Activated naive CD8-positive, alpha-beta T cell (primary cell): ENCODE measurements around the gene GTF3A.
A peak's percentile ranks its signal among the peaks of the same experiment; 100 is the strongest.
"Not testable (repeated sequence)": the region's sequence is repeated elsewhere in the genome, so short reads cannot be mapped to it uniquely, and the experiment has no call there.

Experiments
- H3K27ac Mint-ChIP-seq: one replicate; pipeline ENCODE4 v1.8.0; 2021; ENCODE audit warnings: mixed read lengths
- H3K27me3 Mint-ChIP-seq: one replicate; pipeline ENCODE4 v1.8.0; 2021; ENCODE audit warnings: mixed read lengths
- H3K36me3 Mint-ChIP-seq: one replicate; pipeline ENCODE4 v1.8.0; 2021; ENCODE audit warnings: mixed read lengths
- H3K4me1 Mint-ChIP-seq: one replicate; pipeline ENCODE4 v1.8.0; 2021; ENCODE audit warnings: low read depth, mixed read lengths
- H3K4me3 Mint-ChIP-seq: one replicate; pipeline ENCODE4 v1.8.0; 2021; ENCODE audit warnings: mild to moderate bottlenecking, mixed read lengths
- H3K9me3 Mint-ChIP-seq: one replicate; pipeline ENCODE4 v1.8.0; 2021; ENCODE audit warnings: low read depth, mixed read lengths

Gene GTF3A

DNA sequence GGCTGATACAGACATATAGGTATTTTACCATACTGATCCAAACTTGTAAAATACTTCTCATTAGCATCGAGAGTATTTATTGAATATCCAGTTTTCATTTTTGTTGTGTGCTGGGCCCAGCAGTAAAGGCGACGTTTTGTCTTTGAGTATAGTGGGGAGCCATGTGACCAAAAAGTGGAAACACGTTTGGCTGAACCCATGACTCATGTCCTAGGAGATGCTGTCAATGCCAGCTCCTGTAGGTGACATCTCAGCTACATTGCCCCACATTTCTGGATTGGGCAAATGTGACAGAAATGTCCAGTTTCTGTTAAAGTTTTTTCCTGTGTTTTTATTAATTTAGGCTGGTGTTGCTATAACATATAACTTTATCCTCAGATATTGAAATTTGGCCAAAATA, 26.1 kb upstream of the GTF3A start:
- H3K27ac Mint-ChIP-seq = no peak overlapping the region
- peaks cover 4% of the 10 kb centered on the region for H3K27me3 Mint-ChIP-seq

GRCh38 chr13:27400405-27400804, 24.0 kb upstream of the GTF3A start:
- H3K36me3 Mint-ChIP-seq, H3K27ac Mint-ChIP-seq, H3K4me1 Mint-ChIP-seq: not testable (repeated sequence)

More for the DNA sequence above, 26.1 kb upstream of the GTF3A start:
- no peak overlapping the region for H3K4me3 Mint-ChIP-seq
- H3K9me3 Mint-ChIP-seq = no peaks in the 10 kb centered on the region
- H3K4me1 Mint-ChIP-seq = no peaks in the 10 kb centered on the region
- no peaks in the 10 kb centered on the region for H3K36me3 Mint-ChIP-seq

DNA sequence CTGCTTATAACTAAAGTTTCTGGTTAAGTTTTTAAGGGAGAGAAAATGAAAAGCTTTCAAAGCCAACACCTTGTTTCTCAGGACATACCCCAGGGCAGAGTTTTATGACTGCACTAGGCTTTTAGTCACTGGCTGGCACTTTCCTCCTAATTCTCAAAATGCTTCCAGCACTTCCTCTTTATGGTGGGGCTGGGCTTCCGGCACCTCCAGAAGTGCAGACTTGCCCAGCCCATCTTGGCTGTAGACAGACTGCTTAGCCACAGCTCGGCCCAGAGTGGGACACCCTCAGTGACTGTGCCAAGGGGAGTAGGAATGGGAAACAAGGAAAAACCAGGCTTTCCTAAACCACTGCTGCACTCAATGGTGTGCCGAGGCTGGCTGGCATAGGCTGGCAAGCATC, 23.2 kb upstream of the GTF3A start:
- H3K27ac Mint-ChIP-seq = no peak overlapping the region
- peaks cover 4% of the 10 kb centered on the region for H3K27me3 Mint-ChIP-seq
- no peak overlapping the region for H3K4me3 Mint-ChIP-seq
- H3K36me3 Mint-ChIP-seq = no peaks in the 10 kb centered on the region
- H3K9me3 Mint-ChIP-seq = no peaks in the 10 kb centered on the region
- H3K4me1 Mint-ChIP-seq = no peaks in the 10 kb centered on the region

More at GRCh38 chr13:27400405-27400804, 24.0 kb upstream of the GTF3A start:
- H3K27me3 Mint-ChIP-seq, H3K4me3 Mint-ChIP-seq, H3K9me3 Mint-ChIP-seq: not testable (repeated sequence)

- Mint-ChIP-seq H3K27ac (no peak overlapping the region), H3K27me3 (peaks cover 4% of the 10 kb centered on the region), H3K4me3 (no peak overlapping the region), H3K9me3 (no peaks in the 10 kb centered on the region), H3K4me1 (no peaks in the 10 kb centered on the region), H3K36me3 (no peaks in the 10 kb centered on the region)
Observed at GRCh38 chr13:27403203-27403678, 21.2 kb upstream of the GTF3A start.

DNA sequence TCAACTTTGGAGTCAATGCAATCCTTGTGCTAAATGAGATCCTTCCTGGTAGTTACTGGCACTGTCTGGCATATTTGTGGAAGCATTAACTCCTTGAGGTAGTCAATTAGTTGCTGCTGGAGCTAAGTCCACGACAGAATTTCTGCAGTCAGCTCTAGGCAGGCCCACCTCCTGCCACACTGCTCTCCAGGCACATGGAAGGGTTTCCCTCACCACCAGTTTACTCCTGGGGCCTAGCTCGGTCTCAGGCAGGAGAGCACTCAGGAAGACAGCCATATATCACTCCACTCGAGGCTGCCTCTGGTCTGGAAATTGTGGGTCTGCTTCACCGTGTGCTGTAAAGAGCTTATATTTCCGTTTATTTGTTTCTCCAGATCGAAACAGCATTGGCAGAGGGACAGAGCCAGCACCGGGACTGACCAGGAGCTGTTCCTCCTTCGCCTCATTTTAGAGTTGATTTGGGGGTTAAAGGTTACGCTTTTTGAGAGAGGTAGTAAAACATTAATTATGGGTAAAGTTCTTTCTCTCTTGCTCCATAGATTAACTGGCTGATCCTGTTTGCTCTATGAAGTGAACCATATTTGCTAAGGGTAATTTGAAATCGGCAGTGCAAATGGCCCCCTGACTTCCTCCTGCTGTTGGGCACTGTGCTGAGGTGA, 20.6 kb upstream of the GTF3A start:
- Mint-ChIP-seq H3K4me1 (no peaks in the 10 kb centered on the region), H3K27ac (no peak overlapping the region), H3K27me3 (peaks cover 4% of the 10 kb centered on the region), H3K36me3 (no peaks in the 10 kb centered on the region), H3K4me3 (no peak overlapping the region), H3K9me3 (no peaks in the 10 kb centered on the region)

DNA sequence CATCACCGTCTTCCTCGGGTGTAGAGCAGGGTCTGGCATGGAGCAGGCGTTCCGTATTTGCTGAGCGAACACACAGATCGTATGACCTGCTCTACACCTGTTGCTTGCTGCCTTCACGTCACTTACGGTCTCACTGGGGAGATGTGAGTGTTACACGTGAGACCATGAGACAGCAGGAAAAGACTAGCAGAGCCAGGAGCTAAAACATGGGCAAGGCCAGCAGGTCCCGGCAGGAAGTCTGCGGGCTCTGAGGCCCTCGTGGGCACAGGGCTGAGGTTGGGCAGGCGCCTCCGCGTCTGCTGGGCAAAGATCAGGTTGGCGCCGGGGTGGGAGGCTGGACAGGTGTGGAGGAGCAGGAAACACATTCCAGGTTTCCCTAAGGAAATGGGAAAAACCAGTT, 19.7 kb upstream of the GTF3A start:
- H3K9me3 Mint-ChIP-seq = peaks cover 3% of the 10 kb centered on the region
- no peak overlapping the region for H3K27ac Mint-ChIP-seq
- H3K36me3 Mint-ChIP-seq = no peaks in the 10 kb centered on the region
- H3K27me3 Mint-ChIP-seq = peaks cover 4% of the 10 kb centered on the region
- no peak overlapping the region for H3K4me3 Mint-ChIP-seq
- H3K4me1 Mint-ChIP-seq = no peaks in the 10 kb centered on the region

GRCh38 chr13:27405546-27406134, 18.8 kb upstream of the GTF3A start:
- Mint-ChIP-seq H3K4me1 (no peaks in the 10 kb centered on the region), H3K27ac (no peak overlapping the region), H3K4me3 (no peak overlapping the region), H3K9me3 (peaks cover 3% of the 10 kb centered on the region), H3K36me3 (no peaks in the 10 kb centered on the region), H3K27me3 (peaks cover 7% of the 10 kb centered on the region)

- peaks cover 3% of the 10 kb centered on the region for H3K9me3 Mint-ChIP-seq
- no peak overlapping the region for H3K27ac Mint-ChIP-seq
- peaks cover 7% of the 10 kb centered on the region for H3K27me3 Mint-ChIP-seq
- H3K36me3 Mint-ChIP-seq = no peaks in the 10 kb centered on the region
- no peaks in the 10 kb centered on the region for H3K4me1 Mint-ChIP-seq
- H3K4me3 Mint-ChIP-seq = no peak overlapping the region
Observed at GRCh38 chr13:27406178-27406939, 18.1 kb upstream of the GTF3A start.

- Mint-ChIP-seq H3K27me3 (peaks cover 7% of the 10 kb centered on the region), H3K4me3 (no peak overlapping the region), H3K9me3 (peaks cover 3% of the 10 kb centered on the region), H3K36me3 (no peaks in the 10 kb centered on the region), H3K27ac (no peak overlapping the region), H3K4me1 (no peaks in the 10 kb centered on the region)
Observed at GRCh38 chr13:27408074-27408473, 16.3 kb upstream of the GTF3A start.

DNA sequence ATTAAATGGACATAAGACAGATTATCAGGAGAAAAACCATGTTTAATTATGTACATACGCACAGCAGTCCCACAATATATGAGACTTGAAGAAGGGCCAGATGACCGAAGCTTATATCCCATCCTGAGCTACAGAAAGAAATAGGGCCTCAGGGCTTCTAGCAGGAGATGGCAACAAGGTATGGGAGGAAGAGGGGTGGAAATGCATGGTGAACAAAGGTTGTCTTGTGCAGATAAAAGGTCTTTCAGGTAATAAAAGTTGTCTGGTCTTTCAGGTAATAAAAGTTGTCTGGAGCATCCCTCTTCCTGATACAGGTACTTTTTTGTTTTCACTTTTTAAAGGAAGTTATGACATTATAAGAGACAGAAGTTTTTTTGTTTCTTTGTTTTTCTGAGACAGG, 15.4 kb upstream of the GTF3A start:
- Mint-ChIP-seq H3K27ac (no peak overlapping the region), H3K4me1 (no peaks in the 10 kb centered on the region), H3K4me3 (no peak overlapping the region), H3K36me3 (no peaks in the 10 kb centered on the region), H3K27me3 (peaks cover 7% of the 10 kb centered on the region), H3K9me3 (peaks cover 3% of the 10 kb centered on the region)

DNA sequence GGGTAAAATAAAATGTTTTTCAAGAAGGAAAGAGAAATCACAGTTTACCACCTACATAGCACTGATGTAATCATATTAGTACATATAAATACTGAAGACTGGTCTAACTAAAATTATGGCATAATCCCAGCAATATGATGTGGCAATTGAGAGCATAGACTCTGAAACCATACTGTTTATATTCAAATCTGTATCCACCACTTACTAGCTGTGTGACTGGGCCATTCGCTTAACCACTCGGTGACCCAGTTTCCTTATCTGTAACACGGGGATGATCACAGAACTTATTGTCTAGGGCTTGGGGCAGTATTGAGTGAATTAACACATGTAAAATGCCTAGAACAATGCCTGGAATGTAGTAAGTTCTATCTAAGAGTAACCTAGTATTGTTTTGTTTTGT, 13.1 kb upstream of the GTF3A start:
- Mint-ChIP-seq H3K27me3 (peaks cover 7% of the 10 kb centered on the region), H3K4me3 (no peak overlapping the region), H3K27ac (no peak overlapping the region), H3K9me3 (peaks cover 3% of the 10 kb centered on the region), H3K36me3 (no peaks in the 10 kb centered on the region), H3K4me1 (no peaks in the 10 kb centered on the region)

DNA sequence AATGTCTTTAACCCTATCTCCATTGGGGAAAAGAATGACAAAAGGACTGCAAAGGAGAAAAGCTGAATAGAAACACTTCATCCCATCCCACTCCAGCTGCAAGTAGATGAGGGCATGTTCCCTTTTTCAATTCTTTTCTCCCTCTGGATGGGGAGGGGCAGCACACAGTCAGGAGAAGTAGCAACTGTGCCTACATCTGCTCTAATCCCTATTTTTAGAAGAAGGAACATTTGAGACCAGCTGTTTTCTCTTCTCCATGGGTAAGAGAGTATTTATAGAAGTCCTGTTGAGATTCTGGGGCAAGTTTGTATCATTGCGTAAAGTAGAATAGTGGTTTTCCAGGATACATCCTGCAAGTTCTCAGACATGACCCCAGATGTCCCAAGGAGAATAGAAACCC, 9.3 kb upstream of the GTF3A start:
- Mint-ChIP-seq H3K4me3 (no peak overlapping the region), H3K27me3 (peaks cover 2% of the 10 kb centered on the region), H3K36me3 (no peaks in the 10 kb centered on the region), H3K4me1 (no peaks in the 10 kb centered on the region), H3K27ac (no peak overlapping the region), H3K9me3 (no peaks in the 10 kb centered on the region)

DNA sequence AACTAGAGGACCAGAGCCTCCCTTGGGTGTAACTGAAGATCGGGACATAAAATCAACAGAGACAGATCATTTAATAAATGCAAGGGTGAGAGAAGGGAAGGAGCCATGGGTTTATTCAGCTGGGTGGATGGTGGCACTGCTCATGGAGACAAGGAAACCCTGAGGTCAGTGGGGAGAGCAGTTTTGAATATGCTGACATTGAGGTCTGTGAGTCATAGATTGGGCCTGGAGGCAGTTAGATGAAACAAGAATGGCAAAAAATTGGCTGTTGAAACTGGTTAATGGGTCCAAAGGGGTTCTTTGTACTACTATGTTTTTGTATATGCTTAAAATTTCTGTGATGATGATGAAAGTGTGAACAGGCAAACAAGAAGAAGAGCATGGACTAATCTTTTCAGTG, 5.1 kb upstream of the GTF3A start:
- Mint-ChIP-seq H3K36me3 (no peaks in the 10 kb centered on the region), H3K4me3 (no peak overlapping the region), H3K9me3 (no peaks in the 10 kb centered on the region), H3K4me1 (peaks cover 12% of the 10 kb centered on the region), H3K27ac (no peak overlapping the region), H3K27me3 (no peaks in the 10 kb centered on the region)

GRCh38 chr13:27421101-27421871, 3.1 kb upstream of the GTF3A start:
- Mint-ChIP-seq H3K4me1 (peaks cover 25% of the 10 kb centered on the region), H3K27ac (no peak overlapping the region), H3K9me3 (no peaks in the 10 kb centered on the region), H3K27me3 (no peaks in the 10 kb centered on the region), H3K4me3 (no peak overlapping the region), H3K36me3 (peaks cover 4% of the 10 kb centered on the region)

- Mint-ChIP-seq H3K4me1 (peaks cover 44% of the 10 kb centered on the region), H3K9me3 (no peaks in the 10 kb centered on the region), H3K27me3 (no peaks in the 10 kb centered on the region), H3K4me3 (peak overlapping the region; percentile 98), H3K27ac (peak overlapping the region; percentile 93), H3K36me3 (peaks cover 15% of the 10 kb centered on the region)
Observed at GRCh38 chr13:27423333-27423732, 1.1 kb upstream of the GTF3A start.
